K562 (cell line): ENCODE results near the gene APOL3. TPM values are rescaled to one million over a fixed set of nuclear protein-coding genes. Genes with fewer than 3 reads are reported as not detected.

Experiments
- CXXC5 ChIP-seq: fragments of 250-450 bp; sonication (Bioruptor Pico); IDR thresholded peaks from 2 replicates; pipeline ENCODE4 v1.8.0; 2022; ENCODE audit warnings: inconsistent platforms, mild to moderate bottlenecking, moderate library complexity
- GABPB1 ChIP-seq: sonication (generic); formaldehyde crosslinking; IDR thresholded peaks from 2 replicates; pipeline ENCODE4 v1.8.0; 2022; ENCODE audit warnings: mild to moderate bottlenecking, missing genetic modification reagents
- HBP1 ChIP-seq: fragments of 450-650 bp; formaldehyde crosslinking; IDR thresholded peaks from 2 replicates; pipeline ENCODE4 v1.4.0; 2022; ENCODE audit warnings: missing genetic modification characterization
- IRF9 ChIP-seq: fragments of 450-650 bp; IDR thresholded peaks from 2 replicates; pipeline ENCODE4 v1.6.1; 2016; ENCODE audit warnings: missing biosample characterization, missing genetic modification characterization
- MAFG ChIP-seq: fragments of 450-650 bp; conservative IDR thresholded peaks from 2 replicates; pipeline ENCODE4 v1.6.1; 2016; ENCODE audit warnings: missing genetic modification characterization, missing compliant biosample characterization
- MITF ChIP-seq: IDR thresholded peaks from 2 replicates; pipeline ENCODE4 v1.6.1; 2014; ENCODE audit warnings: antibody characterized with exemption
- PYGO2 ChIP-seq: fragments of 450-650 bp; IDR thresholded peaks from 2 replicates; pipeline ENCODE4 v1.6.1; 2016; ENCODE audit warnings: mild to moderate bottlenecking, missing genetic modification characterization, moderate library complexity, missing compliant biosample characterization
- RBFOX2 ChIP-seq: fragments of 200-400 bp; formaldehyde crosslinking; IDR thresholded peaks from 2 replicates; pipeline ENCODE4 v1.6.1; 2017; ENCODE audit warnings: low read depth, mild to moderate bottlenecking, low read length, moderate library complexity
- RCOR1 ChIP-seq, 2 experiments: IDR thresholded peaks; 2 replicates each; pipeline ENCODE4 v1.6.1; 2012; ENCODE audit warnings: low read depth in 2 of 2, low read length in 2 of 2, borderline replicate concordance in 1 of 2, improper control_type of control experiment in 1 of 2
- ZBTB2 ChIP-seq: fragments of 450-650 bp; IDR thresholded peaks from 2 replicates; pipeline ENCODE4 v1.6.1; 2016; ENCODE audit warnings: antibody characterized with exemption
- ZNF395 ChIP-seq: fragments of 200-800 bp; sonication (Bioruptor generic); IDR thresholded peaks from 2 replicates; pipeline ENCODE4 v1.6.1; 2017; ENCODE audit warnings: missing genetic modification characterization, missing compliant biosample characterization
- ZZZ3 ChIP-seq: fragments of 450-650 bp; IDR thresholded peaks from 2 replicates; pipeline ENCODE4 v1.6.1; 2016; ENCODE audit warnings: antibody characterized with exemption, mild to moderate bottlenecking, moderate library complexity
- polyA plus RNA-seq, 8 experiments: library from polyadenylated mRNA; depleted of rRNA in 4 of 8; stranded (reverse) in 5 of 8; unstranded in 3 of 8; fragments of >200 nt; fragmentation: Nextera tagmentation in 2 of 8; fragmentation: Illumina TruSeq in 1 of 8; extraction: Ambion mirVana in 2 of 8; extraction: Trizol in 1 of 8; gene quantifications; 2 replicates each; pipeline versions ENCODE4 v1.2.1 to v1.2.3, GENCODE V29; 2011 to 2014; ENCODE audit warnings: inconsistent platforms in 1 of 8, missing spikeins in 1 of 8
- total RNA-seq, 7 experiments: library from RNA; depleted of rRNA in 6 of 7; stranded (reverse); fragments of >200 nt in 6 of 7; fragmentation: Illumina TruSeq in 2 of 7; extraction: Trizol in 2 of 7; gene quantifications; 2 replicates each; pipeline versions ENCODE4 v1.2.1 to v1.2.3, GENCODE V29; 2011 to 2021; ENCODE audit warnings: low replicate concordance in 1 of 7

Gene APOL3
- total and polyA plus RNA-seq, 9 of the 15 experiments (the other 6 are each of a cell fraction or from before 2014, with no cell fraction given) = 0.25 to 1.1 (median 0.56) TPM; not detected in 1

- no peak for TF ChIP-seq IRF9 (tag)
- no peak for TF ChIP-seq ZNF395 (CRISPR knock-in tag)
- peak; percentile 54 for TF ChIP-seq RBFOX2
- no peak for TF ChIP-seq ZZZ3
- TF ChIP-seq CXXC5 (CRISPR knock-in tag) = peak; percentile 55; the same call in 1 of the 2 replicates
- no peak for TF ChIP-seq PYGO2 (tag)
- peak; percentile 92 for TF ChIP-seq MAFG (tag)
- TF ChIP-seq GABPB1 (CRISPR knock-in tag) = peak; percentile 63
- TF ChIP-seq HBP1 (CRISPR knock-in tag) = no peak
- TF ChIP-seq ZBTB2 = peak; percentile 76; the same call in 1 of the 2 replicates
- peak in 1 of 2 experiments; percentile 28; a peak in 1 of 4 replicates for TF ChIP-seq RCOR1 (IDR thresholded peaks at IDR 0.05; ENCODE audit: borderline replicate concordance in 1 of 2, low read depth in 2 of 2, low read length in 2 of 2)
- no peak for TF ChIP-seq MITF
These were observed 36.6 kb downstream of the APOL3 start (continued) for GRCh38 chr22:36123673-36124630.
